SK-N-SH treated with all-trans-retinoic acid at 6 μM for 48 hours (cell line): Measurements from ENCODE around the gene CNKSR2.

Experiments used
- ATAC-seq: fragments of 200-7000 bp; cut with Tn5 transposase; 3 replicates; pipeline ENCODE4 v1.9.1; 2020; ENCODE audit warnings: mild to moderate bottlenecking, moderate library complexity
- ARNTL ChIP-seq: fragments of 450-650 bp; formaldehyde crosslinking; IDR thresholded peaks from 2 replicates; pipeline ENCODE4 v1.5.0; 2020; ENCODE audit warnings: low read depth, mild to moderate bottlenecking, moderate library complexity, borderline replicate concordance
- ESRRG ChIP-seq: fragments of 250-450 bp; sonication (Bioruptor Pico); IDR thresholded peaks from 2 replicates; pipeline ENCODE4 v1.6.1; 2021; ENCODE audit warnings: mild to moderate bottlenecking
- GLIS3 ChIP-seq: fragments of 250-450 bp; sonication (Bioruptor Pico); IDR thresholded peaks from 2 replicates; pipeline ENCODE4 v1.5.0; 2020; ENCODE audit warnings: mild to moderate bottlenecking, moderate library complexity
- ISL1 ChIP-seq: fragments of 250-450 bp; sonication (Bioruptor Pico); IDR thresholded peaks from 2 replicates; pipeline ENCODE4 v2.1.2; 2022; ENCODE audit warnings: mild to moderate bottlenecking, moderate library complexity
- OSR1 ChIP-seq: fragments of 250-450 bp; sonication (Bioruptor Pico); IDR thresholded peaks from 2 replicates; pipeline ENCODE4 v1.8.0; 2022; ENCODE audit warnings: moderate library complexity, mild to moderate bottlenecking, inconsistent platforms
- POU6F1 ChIP-seq: fragments of 250-450 bp; sonication (Bioruptor Pico); IDR thresholded peaks from 2 replicates; pipeline ENCODE4 v1.8.0; 2021; ENCODE audit warnings: low read depth, mild to moderate bottlenecking, moderate library complexity, borderline replicate concordance
- PPARA ChIP-seq: fragments of 250-450 bp; sonication (Bioruptor Pico); IDR thresholded peaks from 2 replicates; pipeline ENCODE4 v1.5.0; 2020; ENCODE audit warnings: mild to moderate bottlenecking, borderline replicate concordance
- RARB ChIP-seq: fragments of 250-450 bp; sonication (Bioruptor Pico); IDR thresholded peaks from 2 replicates; pipeline ENCODE4 v1.8.0; 2021; ENCODE audit warnings: mild to moderate bottlenecking, moderate library complexity
- SNAI2 ChIP-seq: fragments of 250-450 bp; sonication (Bioruptor Pico); IDR thresholded peaks from 2 replicates; pipeline ENCODE4 v1.5.0; 2020; ENCODE audit warnings: mild to moderate bottlenecking, moderate library complexity
- TCF4 ChIP-seq: fragments of 250-450 bp; sonication (Bioruptor Pico); IDR thresholded peaks from 2 replicates; pipeline ENCODE4 v1.8.0; 2021; ENCODE audit warnings: mild to moderate bottlenecking, moderate library complexity, borderline replicate concordance
- TOX ChIP-seq: fragments of 250-450 bp; sonication (Bioruptor Pico); IDR thresholded peaks from 2 replicates; pipeline ENCODE4 v1.8.0; 2021; ENCODE audit warnings: mild to moderate bottlenecking, moderate library complexity, borderline replicate concordance
- ZC3H10 ChIP-seq: fragments of 250-450 bp; sonication (Bioruptor Pico); IDR thresholded peaks from 2 replicates; pipeline ENCODE4 v1.5.1; 2021; ENCODE audit warnings: mild to moderate bottlenecking, moderate library complexity
- ZFP3 ChIP-seq: fragments of 250-450 bp; sonication (Bioruptor Pico); IDR thresholded peaks from 2 replicates; pipeline ENCODE4 v1.5.0; 2020; ENCODE audit warnings: mild to moderate bottlenecking, moderate library complexity
- ZFP30 ChIP-seq: fragments of 450-650 bp; formaldehyde crosslinking; IDR thresholded peaks from 2 replicates; pipeline ENCODE4 v1.5.0; 2022; ENCODE audit warnings: mild to moderate bottlenecking, moderate library complexity
- ZNF565 ChIP-seq: fragments of 450-650 bp; formaldehyde crosslinking; conservative IDR thresholded peaks from 2 replicates; pipeline ENCODE4 v1.5.0; 2020; ENCODE audit warnings: low read depth, mild to moderate bottlenecking, moderate library complexity
- ZNF70 ChIP-seq: fragments of 450-650 bp; formaldehyde crosslinking; IDR thresholded peaks from 2 replicates; pipeline ENCODE4 v1.5.0; 2020; ENCODE audit warnings: mild to moderate bottlenecking, moderate library complexity
- ZNF8 ChIP-seq: fragments of 450-650 bp; formaldehyde crosslinking; IDR thresholded peaks from 2 replicates; pipeline ENCODE4 v1.5.0; 2020; ENCODE audit warnings: mild to moderate bottlenecking, moderate library complexity
- TF ChIP-seq, protein P1 (sequence below): fragments of 250-450 bp; sonication (Bioruptor Pico); IDR thresholded peaks from 2 replicates; pipeline ENCODE4 v1.8.0; 2020; ENCODE audit warnings: mild to moderate bottlenecking, moderate library complexity, borderline replicate concordance
- TF ChIP-seq, protein P2 (sequence below): fragments of 250-450 bp; sonication (Bioruptor Pico); IDR thresholded peaks from 2 replicates; pipeline ENCODE4 v1.5.0; 2020; ENCODE audit warnings: mild to moderate bottlenecking, moderate library complexity
- TF ChIP-seq, protein P3 (sequence below): fragments of 250-450 bp; sonication (Bioruptor Pico); IDR thresholded peaks from 2 replicates; pipeline ENCODE4 v1.5.1; 2021; ENCODE audit warnings: mild to moderate bottlenecking, moderate library complexity
- TF ChIP-seq, protein P4 (sequence below): fragments of 250-450 bp; sonication (Bioruptor Pico); IDR thresholded peaks from 2 replicates; pipeline ENCODE4 v1.5.1; 2020; ENCODE audit warnings: low read depth, mild to moderate bottlenecking, moderate library complexity

The CNKSR2 gene

GRCh38 chrX:21700967-21701366, 326.7 kb downstream of the CNKSR2 start:
- TF ChIP-seq ISL1 (CRISPR knock-in tag) (peak; percentile 46; the same call in 1 of the 2 replicates), ZNF70 (no peak), TCF4 (peak; percentile 90)
- no peak for ATAC-seq

- no peak for ATAC-seq
Measured at GRCh38 chrX:21702725-21703124, 328.5 kb downstream of the CNKSR2 start.

More at GRCh38 chrX:21702725-21703124, 328.5 kb downstream of the CNKSR2 start:
- TF ChIP-seq ISL1 (CRISPR knock-in tag) (no peak), ZC3H10 (CRISPR knock-in tag) (no peak), RARB (no peak), TOX (CRISPR knock-in tag) (no peak), PPARA (no peak), GLIS3 (CRISPR knock-in tag) (no peak), POU6F1 (CRISPR knock-in tag) (no peak), SNAI2 (no peak), ZFP30 (CRISPR knock-in tag) (no peak), TCF4 (no peak), ARNTL (CRISPR knock-in tag) (no peak), OSR1 (no peak), ZFP3 (no peak), ZNF8 (CRISPR knock-in tag) (no peak), ZNF565 (no peak), ESRRG (CRISPR knock-in tag) (no peak)
- TF ChIP-seq, protein P1, sequence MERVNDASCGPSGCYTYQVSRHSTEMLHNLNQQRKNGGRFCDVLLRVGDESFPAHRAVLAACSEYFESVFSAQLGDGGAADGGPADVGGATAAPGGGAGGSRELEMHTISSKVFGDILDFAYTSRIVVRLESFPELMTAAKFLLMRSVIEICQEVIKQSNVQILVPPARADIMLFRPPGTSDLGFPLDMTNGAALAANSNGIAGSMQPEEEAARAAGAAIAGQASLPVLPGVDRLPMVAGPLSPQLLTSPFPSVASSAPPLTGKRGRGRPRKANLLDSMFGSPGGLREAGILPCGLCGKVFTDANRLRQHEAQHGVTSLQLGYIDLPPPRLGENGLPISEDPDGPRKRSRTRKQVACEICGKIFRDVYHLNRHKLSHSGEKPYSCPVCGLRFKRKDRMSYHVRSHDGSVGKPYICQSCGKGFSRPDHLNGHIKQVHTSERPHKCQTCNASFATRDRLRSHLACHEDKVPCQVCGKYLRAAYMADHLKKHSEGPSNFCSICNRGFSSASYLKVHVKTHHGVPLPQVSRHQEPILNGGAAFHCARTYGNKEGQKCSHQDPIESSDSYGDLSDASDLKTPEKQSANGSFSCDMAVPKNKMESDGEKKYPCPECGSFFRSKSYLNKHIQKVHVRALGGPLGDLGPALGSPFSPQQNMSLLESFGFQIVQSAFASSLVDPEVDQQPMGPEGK (CRISPR knock-in tag): no peak
- TF ChIP-seq, protein P2, sequence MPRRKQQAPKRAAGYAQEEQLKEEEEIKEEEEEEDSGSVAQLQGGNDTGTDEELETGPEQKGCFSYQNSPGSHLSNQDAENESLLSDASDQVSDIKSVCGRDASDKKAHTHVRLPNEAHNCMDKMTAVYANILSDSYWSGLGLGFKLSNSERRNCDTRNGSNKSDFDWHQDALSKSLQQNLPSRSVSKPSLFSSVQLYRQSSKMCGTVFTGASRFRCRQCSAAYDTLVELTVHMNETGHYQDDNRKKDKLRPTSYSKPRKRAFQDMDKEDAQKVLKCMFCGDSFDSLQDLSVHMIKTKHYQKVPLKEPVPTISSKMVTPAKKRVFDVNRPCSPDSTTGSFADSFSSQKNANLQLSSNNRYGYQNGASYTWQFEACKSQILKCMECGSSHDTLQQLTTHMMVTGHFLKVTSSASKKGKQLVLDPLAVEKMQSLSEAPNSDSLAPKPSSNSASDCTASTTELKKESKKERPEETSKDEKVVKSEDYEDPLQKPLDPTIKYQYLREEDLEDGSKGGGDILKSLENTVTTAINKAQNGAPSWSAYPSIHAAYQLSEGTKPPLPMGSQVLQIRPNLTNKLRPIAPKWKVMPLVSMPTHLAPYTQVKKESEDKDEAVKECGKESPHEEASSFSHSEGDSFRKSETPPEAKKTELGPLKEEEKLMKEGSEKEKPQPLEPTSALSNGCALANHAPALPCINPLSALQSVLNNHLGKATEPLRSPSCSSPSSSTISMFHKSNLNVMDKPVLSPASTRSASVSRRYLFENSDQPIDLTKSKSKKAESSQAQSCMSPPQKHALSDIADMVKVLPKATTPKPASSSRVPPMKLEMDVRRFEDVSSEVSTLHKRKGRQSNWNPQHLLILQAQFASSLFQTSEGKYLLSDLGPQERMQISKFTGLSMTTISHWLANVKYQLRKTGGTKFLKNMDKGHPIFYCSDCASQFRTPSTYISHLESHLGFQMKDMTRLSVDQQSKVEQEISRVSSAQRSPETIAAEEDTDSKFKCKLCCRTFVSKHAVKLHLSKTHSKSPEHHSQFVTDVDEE: no peak
- TF ChIP-seq, protein P3, sequence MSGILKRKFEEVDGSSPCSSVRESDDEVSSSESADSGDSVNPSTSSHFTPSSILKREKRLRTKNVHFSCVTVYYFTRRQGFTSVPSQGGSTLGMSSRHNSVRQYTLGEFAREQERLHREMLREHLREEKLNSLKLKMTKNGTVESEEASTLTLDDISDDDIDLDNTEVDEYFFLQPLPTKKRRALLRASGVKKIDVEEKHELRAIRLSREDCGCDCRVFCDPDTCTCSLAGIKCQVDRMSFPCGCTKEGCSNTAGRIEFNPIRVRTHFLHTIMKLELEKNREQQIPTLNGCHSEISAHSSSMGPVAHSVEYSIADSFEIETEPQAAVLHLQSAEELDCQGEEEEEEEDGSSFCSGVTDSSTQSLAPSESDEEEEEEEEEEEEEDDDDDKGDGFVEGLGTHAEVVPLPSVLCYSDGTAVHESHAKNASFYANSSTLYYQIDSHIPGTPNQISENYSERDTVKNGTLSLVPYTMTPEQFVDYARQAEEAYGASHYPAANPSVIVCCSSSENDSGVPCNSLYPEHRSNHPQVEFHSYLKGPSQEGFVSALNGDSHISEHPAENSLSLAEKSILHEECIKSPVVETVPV (CRISPR knock-in tag): no peak
- TF ChIP-seq, protein P4, sequence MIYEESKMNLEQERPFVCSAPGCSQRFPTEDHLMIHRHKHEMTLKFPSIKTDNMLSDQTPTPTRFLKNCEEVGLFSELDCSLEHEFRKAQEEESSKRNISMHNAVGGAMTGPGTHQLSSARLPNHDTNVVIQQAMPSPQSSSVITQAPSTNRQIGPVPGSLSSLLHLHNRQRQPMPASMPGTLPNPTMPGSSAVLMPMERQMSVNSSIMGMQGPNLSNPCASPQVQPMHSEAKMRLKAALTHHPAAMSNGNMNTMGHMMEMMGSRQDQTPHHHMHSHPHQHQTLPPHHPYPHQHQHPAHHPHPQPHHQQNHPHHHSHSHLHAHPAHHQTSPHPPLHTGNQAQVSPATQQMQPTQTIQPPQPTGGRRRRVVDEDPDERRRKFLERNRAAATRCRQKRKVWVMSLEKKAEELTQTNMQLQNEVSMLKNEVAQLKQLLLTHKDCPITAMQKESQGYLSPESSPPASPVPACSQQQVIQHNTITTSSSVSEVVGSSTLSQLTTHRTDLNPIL: no peak
- TF ChIP-seq, all 23 proteins: peak for 0
